ENCODE measurements around the gene ZBTB7C.

Gene ZBTB7C

GRCh38 chr18:48387300-48387699, 21.9 kb downstream of the ZBTB7C start:
- no peak for DNase-seq

- DNase-seq: no peak
These were observed 23.6 kb downstream of the ZBTB7C start for GRCh38 chr18:48385596-48385995.

GRCh38 chr18:48376934-48377333, 32.2 kb downstream of the ZBTB7C start:
- DNase-seq: no peak

- DNase-seq: no peak
These were observed 32.8 kb downstream of the ZBTB7C start for GRCh38 chr18:48376406-48376805.

- no peak for DNase-seq
These were observed 33.9 kb downstream of the ZBTB7C start for GRCh38 chr18:48375150-48375800.

GRCh38 chr18:48374423-48375149, 34.6 kb downstream of the ZBTB7C start:
- no peak for DNase-seq

- no peak for DNase-seq
These were observed 37.2 kb downstream of the ZBTB7C start for GRCh38 chr18:48371854-48372602.

- DNase-seq: no peak
These were observed 41.6 kb downstream of the ZBTB7C start for GRCh38 chr18:48367557-48367956.

- DNase-seq: no peak
These were observed 43.2 kb downstream of the ZBTB7C start for GRCh38 chr18:48365965-48366364.

GRCh38 chr18:48364146-48364545, 45.0 kb downstream of the ZBTB7C start:
- no peak for DNase-seq

GRCh38 chr18:48363175-48363574, 46.0 kb downstream of the ZBTB7C start:
- DNase-seq: no peak

GRCh38 chr18:48361801-48362200, 47.4 kb downstream of the ZBTB7C start:
- DNase-seq: no peak

GRCh38 chr18:48360376-48361021, 48.7 kb downstream of the ZBTB7C start:
- no peak for DNase-seq

- DNase-seq: no peak
These were observed 49.6 kb downstream of the ZBTB7C start for GRCh38 chr18:48359626-48360025.

- no peak for DNase-seq
These were observed 50.3 kb downstream of the ZBTB7C start for GRCh38 chr18:48358868-48359267.

- DNase-seq: no peak
These were observed 52.1 kb downstream of the ZBTB7C start for GRCh38 chr18:48356909-48357631.

- no peak for DNase-seq
These were observed 52.9 kb downstream of the ZBTB7C start for GRCh38 chr18:48356151-48356745.

GRCh38 chr18:48355276-48356115, 53.7 kb downstream of the ZBTB7C start:
- DNase-seq: no peak

GRCh38 chr18:48354746-48355260, 54.4 kb downstream of the ZBTB7C start:
- no peak for DNase-seq

- no peak for DNase-seq
These were observed 57.0 kb downstream of the ZBTB7C start for GRCh38 chr18:48352051-48352755.

Data from activated naive CD4-positive, alpha-beta T cell treated with anti-CD3 and anti-CD28 coated beads, Interleukin-2, amount 50 U/mL, for 16 hours (primary cell).